HG02943 (cell line): ENCODE data around the gene RACK1.
A peak's percentile ranks its signal among the peaks of the same experiment; 100 is the strongest.
"Not testable (repeated sequence)": the region's sequence is repeated elsewhere in the genome, so short reads cannot be mapped to it uniquely, and the experiment has no call there.

Source experiments
- ATAC-seq: cut with Tn5 transposase; IDR thresholded peaks from one replicate; pipeline ENCODE4 v1.9.1; 2021; ENCODE audit warnings: mild to moderate bottlenecking, low read depth, moderate library complexity; ENCODE audit not compliant: unreplicated experiment

The RACK1 gene

DNA sequence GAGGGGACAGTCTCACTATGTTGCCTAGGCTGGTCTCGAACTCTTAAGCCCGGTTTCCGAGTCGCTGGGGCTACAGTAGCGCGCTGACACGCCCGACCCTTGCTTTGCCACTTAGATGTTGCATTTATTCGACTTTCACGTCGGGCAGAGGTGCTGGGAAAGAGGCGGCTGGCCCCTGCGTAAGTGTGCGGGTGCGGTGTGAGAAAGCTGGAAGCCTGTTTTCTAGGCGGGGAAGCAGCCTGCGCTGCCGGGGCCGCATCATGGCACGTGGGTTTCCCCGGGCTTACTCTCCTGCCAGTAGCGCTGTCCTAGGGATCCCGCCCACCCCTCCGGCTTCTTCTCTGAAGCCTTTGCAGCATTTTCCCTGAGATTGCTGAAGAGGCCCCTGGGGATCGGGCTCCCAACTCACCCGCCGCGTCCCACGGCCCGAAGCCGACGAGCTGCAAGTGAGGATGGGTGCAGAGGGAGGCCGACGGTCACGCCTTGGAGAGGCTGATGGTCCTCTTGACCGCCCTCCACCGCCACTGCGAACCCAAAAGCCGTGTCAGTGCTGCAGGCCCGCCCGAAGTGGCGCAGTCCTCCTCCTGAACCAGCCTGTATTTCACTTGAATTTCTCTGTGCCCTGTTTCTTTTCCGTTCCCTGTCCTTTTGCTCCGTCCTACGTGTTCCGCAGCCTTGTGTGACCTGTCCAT lies 26.4 kb downstream of the RACK1 start:
- ATAC-seq = no peak

DNA sequence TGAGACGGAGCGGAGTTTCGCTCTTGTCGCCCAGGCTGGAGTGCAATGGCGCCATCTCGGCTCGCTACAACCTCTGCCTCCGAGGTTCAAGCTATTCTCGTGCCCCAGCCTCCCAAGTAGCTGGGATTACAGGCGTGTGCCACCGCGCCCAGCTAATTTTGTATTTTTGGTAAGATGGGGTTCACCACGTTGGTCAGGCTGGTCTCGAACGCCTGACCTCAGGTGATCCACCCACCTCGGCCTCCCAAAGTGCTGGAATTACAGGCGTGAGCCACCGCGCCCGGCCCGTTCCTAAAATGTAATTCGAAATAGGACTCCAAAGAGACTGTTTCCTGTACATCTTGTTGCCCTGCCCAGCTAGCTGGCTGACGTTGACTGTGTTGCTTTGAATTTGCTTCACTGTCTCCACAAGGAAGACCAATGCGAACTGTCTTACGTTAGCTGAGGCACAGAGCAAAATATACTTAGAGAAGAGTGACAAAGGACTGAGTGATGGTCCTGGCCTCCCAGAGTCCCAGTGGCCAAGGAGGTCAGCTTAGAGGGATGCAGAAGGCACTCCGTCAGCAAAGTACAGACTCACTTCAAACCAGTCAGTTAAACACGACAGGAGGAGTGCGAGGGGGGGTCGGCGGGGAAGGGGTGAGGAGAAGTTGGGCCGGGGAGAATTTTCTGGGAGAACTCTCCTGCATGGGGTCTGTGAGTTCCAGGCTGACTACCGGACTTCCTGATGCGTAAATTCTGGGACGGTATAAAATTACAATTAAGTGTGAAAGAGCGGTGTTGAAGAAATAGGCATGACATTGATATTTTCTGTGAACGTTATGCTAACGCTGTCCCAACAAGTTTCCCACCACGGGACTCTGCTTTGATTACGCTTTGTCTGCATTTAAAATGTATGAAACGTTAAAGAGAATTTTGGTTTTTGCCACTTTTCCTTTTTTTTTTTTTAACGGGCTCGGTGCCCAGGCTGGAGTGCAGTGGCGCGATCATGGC lies 27.4 kb downstream of the RACK1 start:
- no peak for ATAC-seq

DNA sequence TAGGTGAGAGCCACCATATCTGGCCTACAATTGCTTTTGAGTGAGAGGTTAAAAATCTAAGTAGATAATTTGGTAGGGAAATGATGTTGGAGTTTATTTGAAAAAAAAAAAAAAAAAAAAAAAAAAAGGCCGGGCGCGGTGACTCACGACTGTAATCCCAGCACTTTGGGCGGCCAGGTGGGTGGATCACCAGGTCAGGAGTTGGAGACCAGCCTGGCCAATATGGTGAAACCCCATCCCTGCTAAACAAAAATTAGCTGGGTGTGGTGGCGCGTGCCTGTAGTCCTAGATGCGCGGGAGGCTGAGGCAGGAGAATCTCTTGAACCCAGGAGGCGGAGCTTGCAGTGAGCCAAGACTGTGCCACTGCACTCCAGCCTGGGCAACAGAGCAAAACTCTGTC lies 29.5 kb downstream of the RACK1 start:
- not testable (repeated sequence) for ATAC-seq

DNA sequence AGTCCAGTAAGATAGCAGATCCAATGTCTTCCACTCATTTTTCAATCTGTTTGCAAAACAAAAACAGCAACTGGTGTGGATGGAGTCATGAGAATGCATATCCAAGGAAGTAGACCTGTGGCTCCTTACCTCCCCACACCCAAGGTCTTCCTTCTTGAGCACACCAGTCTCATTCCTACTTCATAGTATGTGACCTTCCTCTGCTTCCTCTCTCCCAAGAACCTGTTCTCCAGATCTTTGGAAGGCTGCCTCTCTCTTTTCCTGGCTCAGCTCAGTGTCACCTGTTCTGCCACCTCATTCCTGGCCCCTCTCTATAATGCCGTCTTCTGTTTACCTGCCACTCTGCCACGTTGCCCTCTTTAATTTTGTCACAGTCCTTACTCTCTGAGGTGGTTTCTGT lies 30.8 kb downstream of the RACK1 start:
- ATAC-seq = no peak

DNA sequence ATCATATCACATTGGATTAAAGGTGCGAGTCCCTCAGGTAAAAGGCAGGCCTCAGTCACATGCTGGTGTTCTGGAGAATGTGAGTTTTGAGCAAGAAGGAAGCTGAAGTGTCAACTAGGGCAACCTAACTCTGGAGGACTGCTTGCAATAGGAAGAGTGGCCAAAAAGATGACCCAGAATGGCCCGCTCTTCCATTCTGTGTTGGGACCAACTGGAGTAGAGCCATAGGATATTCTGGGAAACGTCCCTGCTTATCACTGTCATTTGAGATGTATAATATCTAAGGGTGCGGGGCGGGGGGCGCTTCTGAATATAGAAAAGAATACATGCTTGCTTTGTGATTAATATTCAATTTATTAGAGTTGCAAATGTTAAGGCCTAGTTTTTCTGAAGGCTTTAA lies 31.6 kb downstream of the RACK1 start:
- no peak for ATAC-seq

DNA sequence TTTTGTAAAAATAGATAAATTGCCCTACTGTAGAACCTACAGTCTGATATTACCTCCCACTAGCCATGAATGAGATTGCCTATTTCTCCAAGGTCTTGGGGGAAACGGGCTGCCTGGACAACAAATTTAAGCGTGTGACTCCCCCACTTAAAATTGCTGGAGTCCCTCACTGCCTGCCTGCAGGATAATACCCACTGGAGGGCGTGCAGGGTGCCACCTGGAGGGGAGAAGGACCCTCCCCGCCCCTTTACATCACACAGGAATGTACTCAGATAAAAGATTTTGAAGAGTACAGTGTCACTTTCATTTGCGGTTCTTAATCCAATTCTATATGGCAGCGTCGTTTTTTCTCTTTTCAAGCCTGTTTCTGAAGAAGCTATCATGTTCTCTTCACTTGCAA lies 32.5 kb downstream of the RACK1 start:
- no peak for ATAC-seq

DNA sequence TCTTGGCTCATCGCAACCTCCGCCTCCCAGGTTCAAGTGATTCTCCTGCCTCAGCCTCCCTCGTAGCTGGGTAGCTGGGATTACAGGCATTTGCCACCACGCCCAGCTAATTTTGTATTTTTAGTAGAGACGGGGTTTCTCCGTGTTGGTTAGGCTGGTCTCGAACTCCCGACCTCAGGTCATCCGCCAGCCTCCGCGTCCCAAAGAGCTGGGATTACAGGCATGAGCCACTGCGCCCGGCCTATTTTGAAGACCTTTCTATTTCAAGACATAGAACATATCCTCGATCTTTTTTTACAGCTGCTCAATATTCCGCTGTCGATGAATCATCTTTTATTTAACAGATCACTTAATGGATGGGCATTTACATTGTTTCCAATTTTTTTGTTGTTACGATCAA lies 33.0 kb downstream of the RACK1 start:
- ATAC-seq = not testable (repeated sequence)

DNA sequence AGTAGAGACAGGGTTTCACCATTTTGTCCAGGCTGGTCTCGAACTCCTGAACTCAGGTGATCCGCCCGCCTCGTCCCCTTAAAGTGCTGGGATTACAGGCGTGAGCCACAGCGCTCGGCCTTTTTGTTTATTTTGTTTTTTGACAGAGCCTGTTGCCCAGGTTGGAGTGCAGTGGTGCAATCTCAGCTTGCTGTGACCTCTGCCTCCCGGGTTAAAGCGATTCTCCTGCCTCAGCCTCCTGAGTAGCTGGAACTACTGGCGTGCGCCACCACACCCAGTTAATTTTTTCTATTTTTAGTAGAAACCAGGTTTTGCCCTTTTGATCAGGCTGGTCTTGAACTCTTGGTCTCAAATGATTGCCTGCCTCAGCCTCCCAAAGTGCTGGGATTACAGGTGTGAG lies 33.6 kb downstream of the RACK1 start:
- ATAC-seq = not testable (repeated sequence)

DNA sequence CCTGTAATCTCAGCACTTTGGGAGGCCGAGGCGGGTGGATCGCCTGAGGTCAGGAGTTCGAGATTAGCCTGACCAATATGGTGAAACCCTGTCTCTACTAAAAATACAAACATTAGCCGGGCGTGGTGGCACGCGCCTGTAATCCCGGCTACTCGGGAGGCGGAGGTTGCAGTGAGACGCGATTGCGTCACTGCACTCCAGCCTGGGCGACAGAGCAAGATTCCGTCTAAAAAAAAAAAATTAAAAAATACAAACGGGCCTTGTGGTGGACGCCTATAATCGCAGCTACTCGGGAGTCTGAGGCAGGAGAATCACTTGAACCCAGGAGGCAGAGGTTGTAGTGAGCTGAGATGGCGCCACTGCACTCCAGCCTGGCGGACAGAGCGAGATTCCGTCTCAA lies 34.7 kb downstream of the RACK1 start:
- ATAC-seq = not testable (repeated sequence)

DNA sequence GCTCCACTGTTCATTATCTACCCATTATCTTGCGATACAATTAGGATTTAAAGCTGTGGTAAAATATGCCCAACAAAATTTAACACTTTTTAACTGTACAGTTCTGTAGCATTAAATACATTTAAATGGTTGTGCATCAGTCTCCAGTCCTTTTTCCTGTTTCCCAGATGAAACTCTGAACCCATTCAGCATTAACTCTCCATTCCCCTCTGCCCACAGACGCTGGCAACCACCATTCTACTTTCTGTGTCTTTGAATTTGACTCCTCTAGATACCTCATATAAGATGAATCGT lies 35.8 kb downstream of the RACK1 start:
- no peak for ATAC-seq

DNA sequence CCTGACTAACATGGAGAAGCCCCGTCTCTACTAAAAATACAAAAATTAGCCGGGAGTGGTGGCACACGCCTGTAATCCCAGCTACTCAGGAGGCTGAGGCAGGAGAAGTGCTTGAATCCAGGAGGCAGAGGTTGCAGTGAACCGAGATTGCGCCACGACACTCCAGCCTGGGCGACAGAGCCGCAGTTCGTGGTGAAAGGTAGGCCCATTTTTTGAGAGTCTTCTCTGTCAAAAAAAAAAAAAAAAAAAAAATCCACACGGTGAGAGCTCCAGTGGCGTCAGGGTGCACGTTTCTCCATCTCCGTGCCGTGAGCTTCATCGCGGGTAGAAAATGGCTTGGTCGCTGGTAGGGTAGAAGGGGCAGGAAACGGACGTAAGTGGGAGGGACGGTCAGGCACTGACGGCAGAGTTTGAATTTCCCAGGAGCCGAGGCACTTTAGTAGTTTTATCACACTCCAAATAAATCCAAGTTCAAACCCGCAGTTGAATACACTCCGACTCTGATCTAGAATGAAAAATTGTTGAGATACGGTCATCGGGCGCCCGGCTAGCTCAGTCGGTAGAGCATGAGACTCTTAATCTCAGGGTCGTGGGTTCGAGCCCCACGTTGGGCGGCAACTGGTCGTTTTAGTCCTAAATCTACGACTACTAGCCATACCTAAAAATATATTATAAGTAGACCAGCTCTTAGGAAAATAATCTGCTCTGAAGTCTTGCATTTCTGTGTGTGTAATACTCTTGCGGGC lies 36.3 kb downstream of the RACK1 start:
- peak; percentile 45 for ATAC-seq

DNA sequence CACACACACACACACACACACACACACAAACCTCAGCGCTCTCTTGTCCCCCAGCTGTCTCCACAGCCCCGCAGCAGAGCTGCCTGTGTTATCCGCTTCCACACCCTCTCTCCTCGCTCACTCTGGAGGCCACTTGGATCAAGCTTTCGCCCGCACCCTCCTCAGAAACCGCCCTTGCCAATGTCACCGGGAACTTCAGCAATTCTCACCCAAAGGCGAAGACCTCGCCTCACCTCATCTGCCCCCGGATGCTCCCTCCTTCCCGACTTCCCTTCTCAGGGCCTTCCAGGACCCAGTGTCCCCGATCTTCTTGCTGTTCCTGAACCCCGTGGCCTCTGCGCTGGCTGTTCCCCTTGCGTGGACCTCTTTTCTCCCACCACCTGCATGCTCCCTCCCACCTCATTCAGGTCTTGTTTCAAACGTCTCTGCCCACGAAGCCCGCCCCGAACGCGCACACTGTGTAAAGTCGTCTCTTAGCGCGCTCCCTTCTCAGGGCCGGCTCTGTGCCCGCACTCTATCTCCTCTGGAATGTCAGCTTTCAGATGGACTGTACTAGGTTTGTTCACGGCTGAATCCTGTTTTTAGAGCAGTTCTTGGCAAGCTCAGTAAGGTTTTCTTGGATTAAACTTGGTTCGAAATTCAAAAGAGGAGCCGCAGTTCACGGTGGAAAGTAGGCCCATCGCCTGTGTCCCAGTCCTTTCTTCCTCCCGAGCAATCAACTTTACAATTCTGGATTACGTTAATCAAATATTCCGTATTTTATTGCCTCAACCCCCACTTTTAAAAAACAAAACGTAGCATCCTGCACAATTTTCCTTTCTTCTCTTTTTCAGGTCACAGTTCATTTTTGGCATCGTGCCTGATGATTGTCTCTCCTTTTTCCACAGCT lies 37.7 kb downstream of the RACK1 start:
- ATAC-seq = no peak

DNA sequence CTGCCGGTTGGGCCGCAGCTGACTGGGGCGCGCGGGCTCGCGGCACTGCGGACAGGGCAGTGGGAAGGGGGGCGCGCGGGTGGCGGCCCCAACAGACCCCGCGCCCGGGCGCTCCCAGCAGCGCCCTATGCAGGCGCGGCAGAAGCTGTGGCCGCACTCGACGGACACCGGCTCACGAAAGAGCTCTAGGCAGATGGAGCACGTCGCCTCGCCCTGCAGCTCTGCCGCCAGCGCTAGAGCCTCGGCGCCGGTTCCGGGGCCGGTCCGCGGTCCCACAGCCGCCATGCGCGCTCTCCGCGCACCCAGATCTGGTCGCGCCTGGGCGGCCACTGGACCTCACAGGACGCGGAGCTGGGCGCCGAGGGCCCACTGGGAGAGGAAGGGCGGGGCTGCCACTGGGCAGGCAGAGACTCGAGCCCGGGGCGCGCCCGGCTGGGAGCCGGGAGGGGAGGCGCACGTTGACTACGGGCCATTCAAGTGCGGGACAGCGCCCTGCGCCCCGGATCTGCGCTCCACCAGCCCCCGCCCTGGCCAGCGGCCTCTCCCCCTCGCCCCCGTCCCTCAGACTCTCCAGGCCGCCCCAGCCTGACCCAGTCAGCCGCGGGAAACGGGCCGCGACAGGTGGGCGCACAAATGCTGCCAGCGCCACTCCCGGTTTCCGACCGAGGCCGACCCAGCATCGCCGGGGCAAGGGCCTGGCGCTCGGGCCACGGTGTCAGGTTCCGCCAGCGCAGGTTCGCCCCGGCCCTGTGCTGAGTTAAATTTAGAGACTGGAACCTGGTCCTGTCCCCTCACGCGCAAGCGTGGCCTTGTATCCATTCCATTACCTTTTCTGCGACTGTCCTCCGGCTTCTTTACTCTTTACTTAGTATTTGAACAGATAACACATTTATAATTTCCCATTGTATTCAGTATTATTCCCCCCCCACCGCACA lies 38.6 kb downstream of the RACK1 start, which contains the start of gene TRIM7:
TSS of gene TRIM7 (minus strand) at position 371 of the 935 bp plus-strand sequence. CDS start at position 285, 86 bp downstream.
- no peak for ATAC-seq

DNA sequence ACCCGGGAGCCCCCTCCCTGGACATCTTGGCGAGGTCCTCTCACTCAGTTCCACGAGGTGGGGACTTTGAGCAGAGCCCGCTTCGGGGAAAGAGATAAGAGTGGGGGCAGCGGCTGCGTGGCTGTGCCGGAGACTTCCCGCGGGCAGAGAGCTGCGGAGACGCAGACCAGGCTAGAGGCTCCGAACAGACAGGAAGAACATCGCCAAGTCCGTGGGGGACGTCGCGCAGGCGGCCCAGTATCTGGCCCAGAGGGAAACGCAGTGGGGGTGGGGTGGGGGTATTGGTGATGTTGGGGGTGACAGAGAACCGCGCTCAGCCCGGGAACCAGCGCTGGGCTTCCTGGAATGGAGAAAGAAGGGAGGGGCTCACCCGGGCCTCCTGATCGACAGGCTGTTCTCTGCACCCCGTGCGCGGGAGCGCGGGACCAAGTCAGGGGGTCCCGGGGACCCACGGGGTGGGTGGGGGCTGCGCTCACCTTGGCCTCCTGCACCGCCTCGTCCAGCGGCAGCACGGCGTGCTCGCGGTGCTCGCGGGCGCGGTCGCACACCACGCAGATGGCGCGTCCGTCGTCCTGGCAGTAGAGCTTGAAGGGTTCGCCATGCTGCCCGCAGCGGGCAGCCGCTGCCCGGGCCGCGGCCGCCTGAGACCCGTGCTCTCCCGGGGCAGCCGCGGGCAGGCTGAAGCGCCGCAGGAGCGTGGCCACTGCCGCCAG lies 39.4 kb downstream of the RACK1 start:
- no peak for ATAC-seq

DNA sequence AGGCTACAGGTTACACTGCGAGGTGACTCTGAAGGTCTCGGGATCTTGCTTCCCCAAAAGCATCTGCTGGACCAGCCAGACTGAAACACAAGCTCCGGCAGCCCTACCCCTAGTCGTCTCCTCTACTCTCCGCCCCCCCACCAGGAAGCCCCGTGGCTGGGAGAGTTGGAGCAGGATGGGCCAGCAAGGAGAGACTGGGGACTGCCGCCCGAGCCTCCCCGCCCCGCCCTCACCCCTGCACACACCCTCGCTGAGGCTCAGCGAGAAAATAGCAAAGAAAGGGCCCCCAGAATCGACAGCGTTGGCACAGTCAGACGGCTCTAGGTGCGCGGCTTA lies 40.0 kb downstream of the RACK1 start:
- ATAC-seq = no peak

DNA sequence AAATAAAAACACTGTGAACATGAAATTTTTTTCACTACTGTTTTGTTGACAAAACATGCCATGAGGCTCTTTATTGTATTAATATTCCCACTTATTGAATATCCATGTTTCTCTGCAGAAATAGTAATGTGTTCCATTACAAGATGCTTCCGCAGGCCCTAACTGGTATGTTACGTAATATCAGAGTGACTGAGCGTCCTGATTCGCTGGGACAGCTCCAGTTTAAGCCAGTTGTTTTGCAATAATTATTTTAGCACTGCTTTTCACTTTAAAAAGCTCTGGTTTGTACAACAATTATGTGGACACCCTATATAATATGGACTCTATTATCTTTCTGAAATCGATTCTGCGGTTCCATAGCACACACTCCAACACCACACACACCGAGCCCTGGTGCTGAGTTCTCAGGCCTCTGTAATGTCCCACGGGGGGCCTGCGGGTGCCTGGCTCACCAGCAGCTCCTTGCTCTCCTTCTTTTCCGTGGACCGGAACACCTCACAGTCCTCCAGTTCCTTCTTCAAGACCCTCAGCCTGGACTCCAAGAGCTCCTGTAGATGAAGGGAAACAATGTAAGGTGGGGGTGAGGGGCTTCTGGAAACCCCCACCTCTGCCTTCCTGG lies 40.5 kb downstream of the RACK1 start:
- no peak for ATAC-seq

DNA sequence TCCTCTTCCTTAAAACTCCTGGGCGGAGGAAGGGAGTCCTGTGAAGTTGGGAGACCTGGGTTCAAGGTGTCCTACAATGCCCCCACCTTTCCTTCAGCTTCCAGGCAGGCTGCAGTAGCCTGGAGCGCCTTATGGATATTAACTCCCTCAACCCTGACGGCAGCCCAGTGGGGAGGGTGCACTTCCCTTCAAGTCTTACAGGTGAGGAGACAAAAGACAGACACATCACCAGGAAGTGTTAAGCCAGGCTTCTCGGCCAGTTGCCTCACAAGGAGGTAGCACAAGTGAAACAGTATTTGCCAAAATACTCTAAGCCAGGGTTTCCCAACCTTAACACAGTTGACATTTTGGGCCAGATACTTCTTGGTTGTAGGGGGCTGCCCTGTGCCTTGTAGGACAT lies 42.9 kb downstream of the RACK1 start:
- ATAC-seq = no peak
